Neural cell (in vitro differentiated cells): ENCODE results near the gene SNX10.

Source experiments
- RAD21 ChIP-seq: fragments of 450-650 bp; conservative IDR thresholded peaks from 2 replicates; pipeline ENCODE4 v1.6.1; 2014; ENCODE audit warnings: antibody characterized with exemption, mild to moderate bottlenecking, moderate library complexity
- TF ChIP-seq, protein P1 (sequence below): fragments of 450-650 bp; IDR thresholded peaks from 2 replicates; pipeline ENCODE4 v1.5.1; 2014; ENCODE audit warnings: antibody characterized with exemption, mild to moderate bottlenecking, moderate library complexity; ENCODE audit not compliant: poor library complexity, severe bottlenecking

DNA sequence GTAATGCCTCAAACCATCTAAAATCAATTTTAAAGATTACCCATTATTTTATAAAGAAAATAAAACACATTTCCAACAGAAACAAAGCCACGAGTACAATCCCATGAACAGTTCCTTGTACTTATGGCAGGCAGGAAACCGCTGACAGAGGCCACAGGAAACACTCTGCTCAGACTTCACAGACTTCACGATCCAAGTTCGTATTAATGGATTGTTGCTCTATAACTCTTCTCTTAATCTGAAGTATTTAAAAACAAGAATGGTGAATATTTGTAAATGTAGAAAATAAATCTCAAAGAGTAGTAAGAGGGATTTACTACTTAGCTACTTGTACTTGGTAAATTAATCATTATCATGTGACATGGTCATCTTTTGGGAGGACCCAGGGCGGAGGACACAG is 78.3 kb downstream of the SNX10 start:
- TF ChIP-seq, protein P1, sequence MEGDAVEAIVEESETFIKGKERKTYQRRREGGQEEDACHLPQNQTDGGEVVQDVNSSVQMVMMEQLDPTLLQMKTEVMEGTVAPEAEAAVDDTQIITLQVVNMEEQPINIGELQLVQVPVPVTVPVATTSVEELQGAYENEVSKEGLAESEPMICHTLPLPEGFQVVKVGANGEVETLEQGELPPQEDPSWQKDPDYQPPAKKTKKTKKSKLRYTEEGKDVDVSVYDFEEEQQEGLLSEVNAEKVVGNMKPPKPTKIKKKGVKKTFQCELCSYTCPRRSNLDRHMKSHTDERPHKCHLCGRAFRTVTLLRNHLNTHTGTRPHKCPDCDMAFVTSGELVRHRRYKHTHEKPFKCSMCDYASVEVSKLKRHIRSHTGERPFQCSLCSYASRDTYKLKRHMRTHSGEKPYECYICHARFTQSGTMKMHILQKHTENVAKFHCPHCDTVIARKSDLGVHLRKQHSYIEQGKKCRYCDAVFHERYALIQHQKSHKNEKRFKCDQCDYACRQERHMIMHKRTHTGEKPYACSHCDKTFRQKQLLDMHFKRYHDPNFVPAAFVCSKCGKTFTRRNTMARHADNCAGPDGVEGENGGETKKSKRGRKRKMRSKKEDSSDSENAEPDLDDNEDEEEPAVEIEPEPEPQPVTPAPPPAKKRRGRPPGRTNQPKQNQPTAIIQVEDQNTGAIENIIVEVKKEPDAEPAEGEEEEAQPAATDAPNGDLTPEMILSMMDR = no peak
- no peak for TF ChIP-seq RAD21
